Heart left ventricle (tissue), 13 donors: ENCODE measurements around the gene MME.

ENCODE experiments used
- CTCF ChIP-seq, 12 donors: fragments of 200-600 bp; sonication (generic) in 4 of 12; IDR thresholded peaks; one replicate each; pipeline versions ENCODE4 v1.5.0 to v1.8.0; 2018 to 2022; ENCODE audit warnings: antibody characterized with exemption in 12 of 12, mild to moderate bottlenecking in 5 of 12
- POLR2A ChIP-seq, 2 donors: fragments of 450-650 bp; IDR thresholded peaks; one replicate each; pipeline ENCODE4 v1.6.1; 2017; ENCODE audit warnings: antibody characterized with exemption in 2 of 2, mild to moderate bottlenecking in 2 of 2, moderate library complexity in 2 of 2
- donor health status: ischemic (EF 13 %, LVEDD 7.1; RV severe dilation, severe dysfunction).
- donor health status: DM: no; HTN: yes; CAD: no.
- donor health status: DM: no; HTN: no; CAD: no.
- donor health status: ischemic (EF 25% LVEDD 6.9; RV normal size, moderate dysfunction).
- donor health status: ischemic (EF 25% LVEDD 5.7; RV mildly dilated, moderate dysfunction).
- donor health status: ischemic (EF 35%, LVEDD 5.7; RV mildly dilated, moderate dysfunction).
- donor health status: nonischemic (EF 11% LVEDD 7.7; RV severe dilation, severe dysfunction).
- donor health status: DM: yes; HTN: yes; CAD: no.
- donor health status: PGD.
- donor health status: ischemic (EF 29% LVEDD 5.4; RV normal size, mild dysfunction).
- donor health status: nonischemic (EF 23%, LVEDD 6.1; RV moderate dilation, normal function).

GRCh38 chr3:155079468-155079745 is 712 bp upstream of the MME start:
- TF ChIP-seq CTCF (IDR thresholded peaks at IDR 0.05) (no peak), POLR2A (IDR thresholded peaks at IDR 0.05) (no peak)
